Naive thymus-derived CD4-positive, alpha-beta T cell (primary cell): ENCODE measurements around the gene EFCAB9. TPM values are rescaled to one million over a fixed set of nuclear protein-coding genes. Genes with fewer than 3 reads are reported as not detected.

Source experiments
- ATAC-seq: fragments of 150-1000 bp; cut with Tn5 transposase; 2 replicates; pipeline ENCODE4 v1.10.0; 2021; ENCODE audit warnings: mild to moderate bottlenecking, moderate library complexity
- CTCF ChIA-PET: fragments of 350-600 bp; sonication (Branson Sonifier 250); formaldehyde crosslinking; loops from one replicate; lab custom pipeline; 2021; ENCODE audit warnings: antibody characterized with exemption; lab: Charles Lee
- POLR2A ChIA-PET: fragments of 350-600 bp; sonication (Branson Sonifier 250); formaldehyde crosslinking; loops from one replicate; lab custom pipeline; 2021; ENCODE audit warnings: antibody characterized with exemption, inconsistent platforms; lab: Charles Lee
- DNase-seq, 9 donors: peaks; one replicate each; pipeline versions ENCODE4 v3.0.0 to v3.0.0-alpha.2; 2020 to 2022; ENCODE audit warnings: mixed read lengths in 1 of 9
- H3K27ac ChIP-seq: one replicate; pipeline ENCODE4 v1.7.0; 2013; ENCODE audit warnings: mild to moderate bottlenecking, low read depth, low read length, moderate library complexity
- H3K27me3 ChIP-seq, 2 donors: one replicate each; pipeline ENCODE4 v1.7.0; 2013; ENCODE audit warnings: low read length in 2 of 2, mild to moderate bottlenecking in 2 of 2, moderate library complexity in 2 of 2; ENCODE audit not compliant: control insufficient read depth in 2 of 2, insufficient read depth in 2 of 2
- H3K36me3 ChIP-seq, 3 experiments: 1 replicate in 2 of 3; 2 replicates in 1 of 3; pipeline ENCODE4 v1.7.0; 2013; ENCODE audit warnings: low read length in 3 of 3, mild to moderate bottlenecking in 3 of 3, moderate library complexity in 1 of 3; ENCODE audit not compliant: insufficient read depth in 3 of 3, control insufficient read depth in 2 of 3
- H3K4me1 ChIP-seq, 2 donors: one replicate each; pipeline ENCODE4 v1.7.0; 2013; ENCODE audit warnings: low read length in 2 of 2, mild to moderate bottlenecking in 2 of 2, moderate library complexity in 1 of 2; ENCODE audit not compliant: control insufficient read depth in 2 of 2, insufficient read depth in 2 of 2
- H3K4me3 ChIP-seq: 2 replicates; pipeline ENCODE4 v1.7.0; 2013; ENCODE audit warnings: mild to moderate bottlenecking, low read length
- H3K9me3 ChIP-seq, 3 experiments: 1 replicate in 2 of 3; 2 replicates in 1 of 3; pipeline ENCODE4 v1.7.0; 2013; ENCODE audit warnings: low read length in 3 of 3; ENCODE audit not compliant: control insufficient read depth in 2 of 3
- H3K27ac Mint-ChIP-seq, 9 donors: one replicate each; pipeline ENCODE4 v1.8.0; 2020 to 2022; ENCODE audit warnings: mixed read lengths in 9 of 9, mild to moderate bottlenecking in 8 of 9, moderate library complexity in 5 of 9, inconsistent platforms in 2 of 9
- H3K27me3 Mint-ChIP-seq, 5 donors: one replicate each; pipeline ENCODE4 v1.8.0; 2021 to 2022; ENCODE audit warnings: mixed read lengths in 5 of 5, mild to moderate bottlenecking in 1 of 5
- H3K36me3 Mint-ChIP-seq, 5 donors: one replicate each; pipeline ENCODE4 v1.8.0; 2020 to 2022; ENCODE audit warnings: mixed read lengths in 5 of 5, mild to moderate bottlenecking in 3 of 5, inconsistent platforms in 1 of 5
- H3K4me1 Mint-ChIP-seq, 7 donors: one replicate each; pipeline ENCODE4 v1.8.0; 2020 to 2022; ENCODE audit warnings: mixed read lengths in 7 of 7, mild to moderate bottlenecking in 3 of 7, inconsistent platforms in 1 of 7
- H3K4me3 Mint-ChIP-seq, 10 donors: one replicate each; pipeline ENCODE4 v1.8.0; 2020 to 2022; ENCODE audit warnings: mild to moderate bottlenecking in 10 of 10, mixed read lengths in 10 of 10, moderate library complexity in 6 of 10, inconsistent platforms in 2 of 10
- H3K9me3 Mint-ChIP-seq, 11 donors: one replicate each; pipeline ENCODE4 v1.8.0; 2020 to 2022; ENCODE audit warnings: mixed read lengths in 11 of 11, mild to moderate bottlenecking in 4 of 11, inconsistent platforms in 1 of 11, moderate library complexity in 1 of 11
- intact Hi-C, 2 donors: fragments of 100-400 bp; cut with micrococcal nuclease; formaldehyde crosslinking; loops; one replicate each; pipeline ENCODE4 v1.15.1; 2023
- polyA plus RNA-seq, 2 donors: library from polyadenylated mRNA; unstranded; fragments of 300-500 nt; fragmentation: Illumina TruSeq; gene quantifications; one replicate each; pipeline ENCODE4 v1.2.3, GENCODE V29; 2021
- total RNA-seq, 6 experiments: library from RNA in 5 of 6; stranded (reverse) in 5 of 6; gene quantifications; 1 replicate in 5 of 6; 2 replicates in 1 of 6; pipeline ENCODE4 v1.2.3 and lab custom pipeline; 2021 to 2026

The EFCAB9 gene
- total and polyA plus RNA-seq, 7 experiments from 2014 or later: not detected

GRCh38 chr5:172172912-172173563 is 20.9 kb upstream of the EFCAB9 start:
- CTCF ChIA-PET: interaction anchor here (0.7 to 5.5 kb wide), 9 partner anchors 9 to 65 kb away, joined by 3 to 113 read pairs (median 5); partner anchors contain the start of gene STK10
- ATAC-seq: no peak

GRCh38 chr5:172173564-172174153 is 20.3 kb upstream of the EFCAB9 start:
- ChIA-PET CTCF (interaction anchor here (0.7 to 5.5 kb wide), 11 partner anchors 8 to 786 kb away, joined by 3 to 113 read pairs (median 6); partner anchors contain the start of genes NPM1 and STK10), POLR2A (interaction anchor here (1.0 to 14.6 kb wide), 16 partner anchors 11 to 166 kb away, joined by 3 to 562 read pairs (median 19); partner anchors contain the start of genes FBXW11, STK10 and UBTD2)
- H3K4me3 ChIP-seq: peak overlapping the region; percentile 58
- H3K4me1 ChIP-seq: peaks cover 77 to 83% of the 10 kb centered on the region in 2 donors
- Mint-ChIP-seq H3K27ac (peak overlapping the region; percentile 94 to 100 (median 98)), H3K9me3 (peaks cover 0 to 2% (median 0%) of the 10 kb centered on the region in 11 donors), H3K4me3 (peak overlapping the region; percentile 87 to 99 (median 94)), H3K27me3 (no peaks in the 10 kb centered on the region), H3K36me3 (peaks cover 0 to 67% (median 13%) of the 10 kb centered on the region in 5 donors), H3K4me1 (peaks cover 76 to 99% (median 92%) of the 10 kb centered on the region in 7 donors)
- ATAC-seq (peak; percentile 32), DNase-seq (peak in 7 of 9 donors; percentile 19 to 79 (median 28))
- H3K27ac ChIP-seq: peak overlapping the region; percentile 92
- no peaks in the 10 kb centered on the region for H3K27me3 ChIP-seq
- H3K9me3 ChIP-seq: no peaks in the 10 kb centered on the region
- H3K36me3 ChIP-seq: peaks cover 0 to 8% (median 0%) of the 10 kb centered on the region in 3 experiments
- intact Hi-C loops: loop anchor here (1.0 to 10.0 kb wide), 9 partner anchors 22 to 1909 kb away; partner anchors contain the start of genes CREBRF (in 2 of the 2), DUSP1 (in 1 of the 2), FBXW11 (in 1 of the 2) and RPL26L1 (in 1 of the 2)

More at GRCh38 chr5:172172912-172173563, 20.9 kb upstream of the EFCAB9 start:
- no peaks in the 10 kb centered on the region for H3K27me3 Mint-ChIP-seq
- peaks cover 72 to 99% (median 88%) of the 10 kb centered on the region in 7 donors for H3K4me1 Mint-ChIP-seq
- no peaks in the 10 kb centered on the region for H3K9me3 ChIP-seq
- intact Hi-C loops: loop anchor here (10.0 kb wide), 2 partner anchors 1898 to 1908 kb away; no protein-coding TSS in a partner anchor
- H3K27ac Mint-ChIP-seq: peak overlapping the region; percentile 94 to 100 (median 98)
- H3K9me3 Mint-ChIP-seq: no peaks in the 10 kb centered on the region
- H3K27me3 ChIP-seq: no peaks in the 10 kb centered on the region
- peak overlapping the region; percentile 87 to 99 (median 94) for H3K4me3 Mint-ChIP-seq
- no peak for DNase-seq
- H3K4me1 ChIP-seq: peaks cover 77 to 83% of the 10 kb centered on the region in 2 donors
- H3K27ac ChIP-seq: peak overlapping the region; percentile 92
- peak overlapping the region; percentile 58 for H3K4me3 ChIP-seq
- H3K36me3 ChIP-seq: peaks cover 0 to 8% (median 0%) of the 10 kb centered on the region in 3 experiments
- POLR2A ChIA-PET: interaction anchor here (1.0 to 14.6 kb wide), 12 partner anchors 10 to 166 kb away, joined by 3 to 562 read pairs (median 38); partner anchors contain the start of genes FBXW11, STK10 and UBTD2
- peaks cover 0 to 62% (median 9%) of the 10 kb centered on the region in 5 donors for H3K36me3 Mint-ChIP-seq

DNA sequence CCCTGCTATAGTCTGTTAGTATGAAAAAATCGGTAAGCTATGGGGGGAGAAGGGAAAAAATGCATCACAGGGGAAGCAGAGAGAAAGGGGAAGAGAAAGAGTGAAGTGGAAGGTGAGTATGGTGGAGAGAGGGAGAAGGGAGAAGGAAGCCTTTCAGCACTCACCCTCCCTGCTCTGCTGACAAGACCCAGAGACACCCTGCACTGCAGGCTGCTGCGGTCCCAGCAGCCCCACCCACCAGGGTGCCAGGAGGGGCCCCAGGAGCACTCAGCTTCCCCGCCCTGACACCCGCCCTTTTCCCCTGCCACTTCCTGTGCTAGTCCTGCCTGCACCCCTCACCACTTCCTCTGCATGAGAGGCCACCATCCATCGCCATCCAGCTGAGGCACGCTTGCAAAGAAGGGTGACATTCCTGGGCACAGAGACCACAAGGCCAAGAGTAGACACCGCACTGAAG is 18.7 kb upstream of the EFCAB9 start:
- no peaks in the 10 kb centered on the region for H3K27me3 Mint-ChIP-seq
- peaks cover 70 to 97% (median 92%) of the 10 kb centered on the region in 7 donors for H3K4me1 Mint-ChIP-seq
- Histone ChIP-seq H3K4me3 (peak overlapping the region; percentile 58), H3K27me3 (no peaks in the 10 kb centered on the region), H3K4me1 (peaks cover 76 to 81% of the 10 kb centered on the region in 2 donors), H3K36me3 (peaks cover 0 to 8% (median 0%) of the 10 kb centered on the region in 3 experiments), H3K9me3 (no peaks in the 10 kb centered on the region), H3K27ac (peak overlapping the region; percentile 92)
- peak overlapping the region; percentile 94 to 100 (median 98) for H3K27ac Mint-ChIP-seq
- ChIA-PET CTCF (interaction anchor here (0.5 to 5.5 kb wide), 10 partner anchors 9 to 116 kb away, joined by 3 to 113 read pairs (median 4); partner anchors contain the start of gene STK10), POLR2A (interaction anchor here (0.6 to 14.6 kb wide), 26 partner anchors 10 to 1889 kb away, joined by 3 to 562 read pairs (median 8); partner anchors contain the start of genes FBXW11, STK10 and UBTD2)
- H3K9me3 Mint-ChIP-seq: peaks cover 0 to 2% (median 0%) of the 10 kb centered on the region in 11 donors
- intact Hi-C loops: loop anchor here (1.0 to 10.0 kb wide), 14 partner anchors 12 to 1910 kb away; partner anchors contain the start of genes CREBRF (in 2 of the 2), STK10 (in 2 of the 2), DUSP1 (in 1 of the 2) and FBXW11 (in 1 of the 2)
- peak; percentile 55 to 93 (median 88) for DNase-seq
- peak overlapping the region; percentile 87 to 99 (median 94) for H3K4me3 Mint-ChIP-seq
- peaks cover 0 to 61% (median 10%) of the 10 kb centered on the region in 5 donors for H3K36me3 Mint-ChIP-seq
- peak; percentile 83 for ATAC-seq

DNA sequence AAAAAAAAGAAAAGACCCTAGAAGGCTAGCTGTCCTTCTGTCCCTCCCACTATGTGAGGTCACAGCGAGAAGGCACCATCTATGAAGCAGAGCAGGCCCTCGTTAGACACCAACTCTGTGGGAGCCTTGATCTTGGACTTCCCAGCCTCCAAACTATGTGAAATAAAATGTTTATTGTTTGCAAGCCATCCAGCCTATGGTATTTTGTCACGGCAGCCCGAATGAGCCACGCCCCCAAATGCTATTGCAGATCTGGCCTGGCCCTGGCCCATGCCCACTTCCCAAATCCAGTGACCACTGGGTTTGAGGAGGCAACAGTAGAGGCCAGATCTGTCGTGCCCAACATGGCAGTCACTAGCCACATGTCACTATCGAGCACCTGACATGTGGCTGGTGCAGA is 16.8 kb upstream of the EFCAB9 start:
- H3K36me3 Mint-ChIP-seq: peaks cover 0 to 64% (median 13%) of the 10 kb centered on the region in 5 donors
- H3K4me1 ChIP-seq: peaks cover 81 to 82% of the 10 kb centered on the region in 2 donors
- no peaks in the 10 kb centered on the region for H3K9me3 ChIP-seq
- H3K27ac Mint-ChIP-seq: peak overlapping the region; percentile 94 to 100 (median 98)
- no peaks in the 10 kb centered on the region for H3K27me3 Mint-ChIP-seq
- no peak overlapping the region for H3K4me3 ChIP-seq
- no peaks in the 10 kb centered on the region for H3K36me3 ChIP-seq
- DNase-seq: no peak
- POLR2A ChIA-PET: interaction anchor here (4.9 to 14.6 kb wide), 4 partner anchors 8 to 170 kb away, joined by 39 to 562 read pairs (median 57); partner anchors contain the start of genes FBXW11 and STK10
- H3K4me3 Mint-ChIP-seq: peak overlapping the region; percentile 87 to 99 (median 94)
- CTCF ChIA-PET: interaction anchor here (0.7 to 5.5 kb wide), 2 partner anchors 9 to 11 kb away, joined by 3 to 113 read pairs; partner anchors contain the start of gene STK10
- peaks cover 0 to 2% (median 0%) of the 10 kb centered on the region in 11 donors for H3K9me3 Mint-ChIP-seq
- peaks cover 59 to 95% (median 87%) of the 10 kb centered on the region in 7 donors for H3K4me1 Mint-ChIP-seq
- ATAC-seq: no peak
- H3K27ac ChIP-seq: peak overlapping the region; percentile 92
- intact Hi-C loops: loop anchor here (10.0 kb wide), 2 partner anchors 1902 to 1912 kb away; no protein-coding TSS in a partner anchor
- no peaks in the 10 kb centered on the region for H3K27me3 ChIP-seq

- Mint-ChIP-seq H3K27ac (peak overlapping the region; percentile 94 to 100 (median 98)), H3K4me3 (peak overlapping the region; percentile 78 to 99 (median 90)), H3K27me3 (no peaks in the 10 kb centered on the region), H3K9me3 (peaks cover 0 to 2% (median 0%) of the 10 kb centered on the region in 11 donors), H3K36me3 (peaks cover 4 to 64% (median 17%) of the 10 kb centered on the region in 5 donors), H3K4me1 (peaks cover 56 to 95% (median 84%) of the 10 kb centered on the region in 7 donors)
- Histone ChIP-seq H3K4me1 (peaks cover 82 to 83% of the 10 kb centered on the region in 2 donors), H3K36me3 (no peaks in the 10 kb centered on the region), H3K27me3 (no peaks in the 10 kb centered on the region), H3K9me3 (no peaks in the 10 kb centered on the region), H3K4me3 (peak overlapping the region; percentile 76), H3K27ac (peak overlapping the region; percentile 92)
- CTCF ChIA-PET: interaction anchor here (1.1 to 1.5 kb wide), 3 partner anchors 9 to 172 kb away, joined by 3 to 9 read pairs (median 5); partner anchors contain the start of genes FBXW11 and STK10
- DNase-seq (peak in 4 of 9 donors; percentile 30 to 48 (median 42)), ATAC-seq (no peak)
- intact Hi-C loops: loop anchor here (10.0 kb wide), 2 partner anchors 1904 to 1914 kb away; no protein-coding TSS in a partner anchor
- POLR2A ChIA-PET: interaction anchor here (0.9 to 14.6 kb wide), 11 partner anchors 7 to 591 kb away, joined by 3 to 562 read pairs (median 7); partner anchors contain the start of genes FBXW11 and STK10
Observed at GRCh38 chr5:172178301-172178987, 15.5 kb upstream of the EFCAB9 start.
